Calu3 (cell line): ENCODE data around the gene DGCR6. TPM values are rescaled to one million over a fixed set of nuclear protein-coding genes. Genes with fewer than 3 reads are reported as not detected.
"Not testable (repeated sequence)": the region's sequence is repeated elsewhere in the genome, so short reads cannot be mapped to it uniquely, and the experiment has no call there.

Source experiments
- BruUV-seq: library from RNA; stranded (reverse); fragments of 400-500 nt; replicated peaks from 2 replicates; lab custom pipeline; 2021; lab: Mats Ljungman, UMichigan
- CTCF ChIA-PET: fragments of 300-600 bp; sonication (Branson Sonifier 250); formaldehyde crosslinking; loops from one replicate; lab custom pipeline; 2022; ENCODE audit warnings: antibody characterized with exemption; lab: Charles Lee
- DNase-seq: peaks from one replicate; pipeline ENCODE4 v3.0.0; 2022
- H3K27ac Mint-ChIP-seq: one replicate; pipeline ENCODE4 v1.8.0; 2022; ENCODE audit warnings: mixed read lengths; ENCODE audit not compliant: unreplicated experiment
- H3K27me3 Mint-ChIP-seq: one replicate; pipeline ENCODE4 v1.8.0; 2022; ENCODE audit warnings: mixed read lengths; ENCODE audit not compliant: unreplicated experiment
- H3K36me3 Mint-ChIP-seq: one replicate; pipeline ENCODE4 v1.8.0; 2022; ENCODE audit warnings: mild to moderate bottlenecking, moderate library complexity, mixed read lengths; ENCODE audit not compliant: insufficient read depth, unreplicated experiment
- H3K4me1 Mint-ChIP-seq: one replicate; pipeline ENCODE4 v1.8.0; 2022; ENCODE audit warnings: mild to moderate bottlenecking, low read depth, mixed read lengths; ENCODE audit not compliant: unreplicated experiment
- H3K4me3 Mint-ChIP-seq: one replicate; pipeline ENCODE4 v1.8.0; 2022; ENCODE audit warnings: mild to moderate bottlenecking, low read depth, moderate library complexity, mixed read lengths; ENCODE audit not compliant: unreplicated experiment
- H3K9me3 Mint-ChIP-seq: one replicate; pipeline ENCODE4 v1.8.0; 2022; ENCODE audit warnings: low read depth, mixed read lengths; ENCODE audit not compliant: unreplicated experiment
- intact Hi-C: fragments of 100-400 bp; cut with micrococcal nuclease; formaldehyde crosslinking; loops from one replicate; pipeline ENCODE4 v1.10.0; 2022; ENCODE audit not compliant: unreplicated experiment
- total RNA-seq: library from RNA; stranded (reverse); gene quantifications from 2 replicates; pipeline ENCODE4 v1.2.3, GENCODE V29; 2022
- TF ChIP-seq, protein P1 (sequence below): fragments of 200-600 bp; IDR thresholded peaks from one replicate; pipeline ENCODE4 v1.8.0; 2022; ENCODE audit warnings: antibody characterized with exemption; ENCODE audit not compliant: unreplicated experiment

Gene DGCR6
- total RNA-seq, 1 experiment from 2014 or later: 3.1 TPM

- no peaks in the 10 kb centered on the region for H3K36me3 Mint-ChIP-seq
- no peak within 1 kb of the TSS for H3K27ac Mint-ChIP-seq
- no peaks in the 10 kb centered on the region for H3K9me3 Mint-ChIP-seq
- BruUV-seq: no TSS peak
- no peaks in the 10 kb centered on the region for H3K4me1 Mint-ChIP-seq
- CTCF ChIA-PET: no interaction called here
- H3K27me3 Mint-ChIP-seq: no peaks in the 10 kb centered on the region
- H3K4me3 Mint-ChIP-seq: no peak within 1 kb of the TSS
- no peak for DNase-seq
- intact Hi-C loops: no loop called here
- TF ChIP-seq, protein P1, sequence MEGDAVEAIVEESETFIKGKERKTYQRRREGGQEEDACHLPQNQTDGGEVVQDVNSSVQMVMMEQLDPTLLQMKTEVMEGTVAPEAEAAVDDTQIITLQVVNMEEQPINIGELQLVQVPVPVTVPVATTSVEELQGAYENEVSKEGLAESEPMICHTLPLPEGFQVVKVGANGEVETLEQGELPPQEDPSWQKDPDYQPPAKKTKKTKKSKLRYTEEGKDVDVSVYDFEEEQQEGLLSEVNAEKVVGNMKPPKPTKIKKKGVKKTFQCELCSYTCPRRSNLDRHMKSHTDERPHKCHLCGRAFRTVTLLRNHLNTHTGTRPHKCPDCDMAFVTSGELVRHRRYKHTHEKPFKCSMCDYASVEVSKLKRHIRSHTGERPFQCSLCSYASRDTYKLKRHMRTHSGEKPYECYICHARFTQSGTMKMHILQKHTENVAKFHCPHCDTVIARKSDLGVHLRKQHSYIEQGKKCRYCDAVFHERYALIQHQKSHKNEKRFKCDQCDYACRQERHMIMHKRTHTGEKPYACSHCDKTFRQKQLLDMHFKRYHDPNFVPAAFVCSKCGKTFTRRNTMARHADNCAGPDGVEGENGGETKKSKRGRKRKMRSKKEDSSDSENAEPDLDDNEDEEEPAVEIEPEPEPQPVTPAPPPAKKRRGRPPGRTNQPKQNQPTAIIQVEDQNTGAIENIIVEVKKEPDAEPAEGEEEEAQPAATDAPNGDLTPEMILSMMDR: no peak
Observed at GRCh38 chr22:18935889-18936529, 29.9 kb downstream of the DGCR6 start, which contains the start of gene PRODH. TSS of gene PRODH (minus strand) at chr22:18936293. CDS start at chr22:18936287, 6 bp downstream.

DNA sequence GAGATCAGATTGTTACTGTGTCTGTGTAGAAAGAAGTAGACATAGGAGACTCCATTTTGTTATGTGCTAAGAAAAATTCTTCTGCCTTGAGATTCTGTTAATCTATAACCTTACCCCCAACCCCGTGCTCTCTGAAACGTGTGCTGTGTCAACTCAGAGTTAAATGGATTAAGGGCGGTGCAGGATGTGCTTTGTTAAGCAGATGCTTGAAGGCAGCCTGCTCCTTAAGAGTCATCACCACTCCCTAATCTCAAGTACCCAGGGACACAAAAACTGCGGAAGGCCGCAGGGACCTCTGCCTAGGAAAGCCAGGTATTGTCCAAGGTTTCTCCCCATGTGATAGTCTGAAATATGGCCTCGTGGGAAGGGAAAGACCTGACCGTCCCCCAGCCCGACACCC is 32.6 kb downstream of the DGCR6 start:
- H3K27ac Mint-ChIP-seq, H3K4me3 Mint-ChIP-seq, H3K27me3 Mint-ChIP-seq, H3K4me1 Mint-ChIP-seq, H3K36me3 Mint-ChIP-seq, intact Hi-C loops, BruUV-seq, CTCF ChIA-PET, H3K9me3 Mint-ChIP-seq, DNase-seq: not testable (repeated sequence)

- H3K27ac Mint-ChIP-seq, intact Hi-C loops, DNase-seq, CTCF ChIA-PET, H3K4me3 Mint-ChIP-seq, H3K4me1 Mint-ChIP-seq, H3K9me3 Mint-ChIP-seq, H3K36me3 Mint-ChIP-seq: not testable (repeated sequence)
- H3K27me3 Mint-ChIP-seq: peaks cover 47% of the 10 kb centered on the region
- TSS peak; percentile 81 for BruUV-seq
Observed at GRCh38 chr22:18947105-18947504, 41.0 kb downstream of the DGCR6 start.

GRCh38 chr22:18947905-18948304 is 41.8 kb downstream of the DGCR6 start:
- no TSS peak for BruUV-seq
- Mint-ChIP-seq H3K27ac (no peak overlapping the region), H3K36me3 (no peaks in the 10 kb centered on the region), H3K9me3 (no peaks in the 10 kb centered on the region), H3K4me1 (no peaks in the 10 kb centered on the region), H3K4me3 (no peak overlapping the region), H3K27me3 (peaks cover 47% of the 10 kb centered on the region)
- TF ChIP-seq, protein P1: no peak
- intact Hi-C loops: no loop called here
- DNase-seq: no peak
- CTCF ChIA-PET: no interaction called here

- H3K27me3 Mint-ChIP-seq: peaks cover 47% of the 10 kb centered on the region
- intact Hi-C loops: no loop called here
- DNase-seq: no peak
- TF ChIP-seq, protein P1: no peak
- CTCF ChIA-PET: no interaction called here
- BruUV-seq: no TSS peak
- H3K4me1 Mint-ChIP-seq: no peaks in the 10 kb centered on the region
- H3K9me3 Mint-ChIP-seq: no peaks in the 10 kb centered on the region
- H3K27ac Mint-ChIP-seq: no peak overlapping the region
- no peaks in the 10 kb centered on the region for H3K36me3 Mint-ChIP-seq
- H3K4me3 Mint-ChIP-seq: no peak overlapping the region
Observed at GRCh38 chr22:18950141-18950540, 44.0 kb downstream of the DGCR6 start.
